Measurements from ENCODE around the gene IFRD2.

The IFRD2 gene

GRCh38 chr3:50268703-50269451 lies 23.4 kb downstream of the IFRD2 start, which contains the start of gene SEMA3B:
TSS of gene SEMA3B (plus strand) at chr3:50269147. CDS start at chr3:50269241, 94 bp downstream.
- no peak within 1 kb of the TSS for H3K4me3 ChIP-seq (ENCODE audit: low read depth, low read length)
- no peak for TF ChIP-seq CTCF (IDR thresholded peaks at IDR 0.05; ENCODE audit: insufficient read depth, low read depth, low read length, missing control alignments)
- DNase-seq (ENCODE audit: low read depth) = no peak

- no peak for TF ChIP-seq CTCF (IDR thresholded peaks at IDR 0.05; ENCODE audit: insufficient read depth, low read depth, low read length, missing control alignments)
- no peak for DNase-seq (ENCODE audit: low read depth)
Measured at GRCh38 chr3:50268276-50268675, 24.0 kb downstream of the IFRD2 start.

GRCh38 chr3:50267280-50267913 lies 24.8 kb downstream of the IFRD2 start:
- TF ChIP-seq CTCF (IDR thresholded peaks at IDR 0.05; ENCODE audit: insufficient read depth, low read depth, low read length, missing control alignments) = no peak
- no peak overlapping the region for H3K4me3 ChIP-seq (ENCODE audit: low read depth, low read length)
- no peak for DNase-seq (ENCODE audit: low read depth)

More at GRCh38 chr3:50268276-50268675, 24.0 kb downstream of the IFRD2 start:
- no peak overlapping the region for H3K4me3 ChIP-seq (ENCODE audit: low read depth, low read length)

GRCh38 chr3:50266836-50267235 lies 25.4 kb downstream of the IFRD2 start:
- no peak for DNase-seq (ENCODE audit: low read depth)
- no peak for TF ChIP-seq CTCF (IDR thresholded peaks at IDR 0.05; ENCODE audit: insufficient read depth, low read depth, low read length, missing control alignments)
- no peak overlapping the region for H3K4me3 ChIP-seq (ENCODE audit: low read depth, low read length)

GRCh38 chr3:50266017-50266416 lies 26.2 kb downstream of the IFRD2 start:
- no peak for TF ChIP-seq CTCF (IDR thresholded peaks at IDR 0.05; ENCODE audit: insufficient read depth, low read depth, low read length, missing control alignments)
- no peak for DNase-seq (ENCODE audit: low read depth)
- no peak overlapping the region for H3K4me3 ChIP-seq (ENCODE audit: low read depth, low read length)

GRCh38 chr3:50265571-50265970 lies 26.7 kb downstream of the IFRD2 start:
- no peak for DNase-seq (ENCODE audit: low read depth)
- no peak for TF ChIP-seq CTCF (IDR thresholded peaks at IDR 0.05; ENCODE audit: insufficient read depth, low read depth, low read length, missing control alignments)
- no peak overlapping the region for H3K4me3 ChIP-seq (ENCODE audit: low read depth, low read length)
